Activated naive CD8-positive, alpha-beta T cell (primary cell): ENCODE results near the gene LAMA2.
"Not testable (repeated sequence)": the region's sequence is repeated elsewhere in the genome, so short reads cannot be mapped to it uniquely, and the experiment has no call there.

Experiments
- H3K27ac Mint-ChIP-seq: one replicate; pipeline ENCODE4 v1.8.0; 2021; ENCODE audit warnings: mixed read lengths
- H3K27me3 Mint-ChIP-seq: one replicate; pipeline ENCODE4 v1.8.0; 2021; ENCODE audit warnings: mixed read lengths
- H3K36me3 Mint-ChIP-seq: one replicate; pipeline ENCODE4 v1.8.0; 2021; ENCODE audit warnings: mixed read lengths
- H3K4me1 Mint-ChIP-seq: one replicate; pipeline ENCODE4 v1.8.0; 2021; ENCODE audit warnings: low read depth, mixed read lengths
- H3K4me3 Mint-ChIP-seq: one replicate; pipeline ENCODE4 v1.8.0; 2021; ENCODE audit warnings: mild to moderate bottlenecking, mixed read lengths
- H3K9me3 Mint-ChIP-seq: one replicate; pipeline ENCODE4 v1.8.0; 2021; ENCODE audit warnings: low read depth, mixed read lengths

Gene LAMA2

GRCh38 chr6:129055796-129056195 is 172.9 kb downstream of the LAMA2 start:
- Mint-ChIP-seq H3K27ac (no peak overlapping the region), H3K9me3 (no peaks in the 10 kb centered on the region)

GRCh38 chr6:129059650-129060049 is 176.7 kb downstream of the LAMA2 start:
- H3K27me3 Mint-ChIP-seq: no peaks in the 10 kb centered on the region
- no peaks in the 10 kb centered on the region for H3K9me3 Mint-ChIP-seq
- no peaks in the 10 kb centered on the region for H3K36me3 Mint-ChIP-seq
- no peak overlapping the region for H3K27ac Mint-ChIP-seq
- H3K4me1 Mint-ChIP-seq: no peaks in the 10 kb centered on the region
- no peak overlapping the region for H3K4me3 Mint-ChIP-seq

More at GRCh38 chr6:129055796-129056195, 172.9 kb downstream of the LAMA2 start:
- H3K27me3 Mint-ChIP-seq: peaks cover 4% of the 10 kb centered on the region
- no peaks in the 10 kb centered on the region for H3K36me3 Mint-ChIP-seq
- H3K4me1 Mint-ChIP-seq: no peaks in the 10 kb centered on the region
- H3K4me3 Mint-ChIP-seq: no peak overlapping the region

- peaks cover 3% of the 10 kb centered on the region for H3K27me3 Mint-ChIP-seq
- no peaks in the 10 kb centered on the region for H3K9me3 Mint-ChIP-seq
- no peak overlapping the region for H3K4me3 Mint-ChIP-seq
- no peaks in the 10 kb centered on the region for H3K4me1 Mint-ChIP-seq
- no peak overlapping the region for H3K27ac Mint-ChIP-seq
- H3K36me3 Mint-ChIP-seq: no peaks in the 10 kb centered on the region
Measured at GRCh38 chr6:129069006-129069405, 186.1 kb downstream of the LAMA2 start.

DNA sequence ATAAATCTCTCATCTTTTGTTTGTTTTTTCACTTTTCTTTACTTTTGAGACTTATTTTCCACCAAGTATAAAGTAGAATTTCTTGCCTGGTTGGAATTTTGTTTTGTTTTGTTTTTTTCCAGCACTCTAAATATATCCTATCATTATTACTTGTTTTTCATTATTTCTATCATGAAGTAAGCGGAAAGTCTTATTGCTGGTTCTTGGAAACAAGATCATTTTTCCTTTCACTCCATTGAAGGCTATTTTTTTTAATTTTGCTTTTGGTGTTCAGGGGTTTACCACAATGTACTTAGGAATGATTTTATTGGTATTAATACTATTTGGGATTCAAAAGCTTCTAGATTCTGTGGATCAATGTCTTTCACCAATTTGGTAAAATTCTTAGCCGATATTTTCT is 190.1 kb downstream of the LAMA2 start:
- Mint-ChIP-seq H3K4me3 (no peak overlapping the region), H3K9me3 (no peaks in the 10 kb centered on the region), H3K36me3 (no peaks in the 10 kb centered on the region), H3K27me3 (peaks cover 6% of the 10 kb centered on the region), H3K4me1 (no peaks in the 10 kb centered on the region), H3K27ac (no peak overlapping the region)

- H3K4me3 Mint-ChIP-seq: no peak overlapping the region
- no peaks in the 10 kb centered on the region for H3K9me3 Mint-ChIP-seq
- H3K4me1 Mint-ChIP-seq: no peaks in the 10 kb centered on the region
- H3K27me3 Mint-ChIP-seq: peaks cover 9% of the 10 kb centered on the region
- no peaks in the 10 kb centered on the region for H3K36me3 Mint-ChIP-seq
- no peak overlapping the region for H3K27ac Mint-ChIP-seq
Measured at GRCh38 chr6:129073691-129074395, 190.9 kb downstream of the LAMA2 start.

DNA sequence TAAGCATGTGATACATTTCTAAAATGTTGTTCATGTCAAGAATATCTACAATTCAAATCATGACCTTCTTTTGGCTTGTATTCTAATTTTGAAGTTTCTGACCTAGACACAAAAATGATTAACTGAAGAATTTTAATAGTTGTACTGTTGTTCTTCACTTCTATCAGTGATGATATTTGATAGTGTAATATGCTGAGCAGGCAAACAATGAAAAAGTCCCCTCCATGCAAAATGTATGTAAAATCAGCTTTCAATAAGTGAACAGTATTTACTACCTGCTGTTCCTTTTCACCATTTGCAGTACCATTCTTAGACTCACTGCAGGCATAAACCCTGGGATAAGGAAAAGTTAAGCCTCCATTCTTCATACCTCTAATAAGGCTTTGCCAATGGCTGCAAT is 201.5 kb downstream of the LAMA2 start:
- H3K4me3 Mint-ChIP-seq: no peak overlapping the region
- no peak overlapping the region for H3K27ac Mint-ChIP-seq
- H3K36me3 Mint-ChIP-seq: no peaks in the 10 kb centered on the region
- H3K27me3 Mint-ChIP-seq: peaks cover 1% of the 10 kb centered on the region
- no peaks in the 10 kb centered on the region for H3K9me3 Mint-ChIP-seq
- H3K4me1 Mint-ChIP-seq: no peaks in the 10 kb centered on the region

- not testable (repeated sequence) for H3K9me3 Mint-ChIP-seq, H3K4me3 Mint-ChIP-seq, H3K4me1 Mint-ChIP-seq
Measured at GRCh38 chr6:129088481-129088880, 205.5 kb downstream of the LAMA2 start.

DNA sequence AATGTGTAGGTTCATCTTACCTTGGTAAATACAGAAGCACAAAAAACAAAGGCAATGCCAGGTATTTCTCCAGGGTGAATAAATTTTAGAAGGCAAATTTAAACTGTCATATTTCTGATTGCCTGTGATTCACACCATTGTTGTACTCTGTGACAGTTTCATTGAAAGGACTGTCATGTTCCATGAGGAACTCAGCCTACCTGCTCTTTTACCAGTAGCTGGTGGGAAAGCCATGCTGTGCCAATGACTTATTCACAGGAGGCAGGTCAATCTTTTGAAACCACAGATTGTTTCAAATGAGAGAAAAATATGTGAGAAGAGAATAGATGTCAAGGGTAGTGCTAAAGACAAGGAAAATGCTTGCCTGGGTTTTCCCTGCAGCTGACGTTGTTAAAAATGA is 206.4 kb downstream of the LAMA2 start:
- Mint-ChIP-seq H3K4me1 (no peaks in the 10 kb centered on the region), H3K36me3 (no peaks in the 10 kb centered on the region)

More at GRCh38 chr6:129088481-129088880, 205.5 kb downstream of the LAMA2 start:
- not testable (repeated sequence) for H3K27ac Mint-ChIP-seq, H3K36me3 Mint-ChIP-seq, H3K27me3 Mint-ChIP-seq

DNA sequence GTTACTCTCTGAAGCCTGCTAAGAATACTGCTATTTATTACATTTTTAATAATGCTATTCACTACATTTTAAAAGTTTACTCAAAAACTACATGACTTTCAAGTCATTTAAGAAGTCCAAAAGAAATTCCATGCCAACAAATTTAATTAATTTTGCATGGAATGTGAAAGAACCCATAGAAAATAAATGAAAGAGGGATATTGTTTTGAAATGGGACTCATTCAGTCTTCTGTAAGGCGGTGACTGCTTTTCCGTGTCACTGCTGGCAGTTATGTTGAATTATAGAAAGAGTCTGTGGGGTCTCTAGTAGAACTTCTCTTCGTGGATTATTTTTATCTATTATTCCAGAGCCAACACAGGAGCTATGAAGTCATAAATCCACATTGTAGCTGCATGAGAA is 211.2 kb downstream of the LAMA2 start:
- H3K4me1 Mint-ChIP-seq: no peaks in the 10 kb centered on the region
- no peak overlapping the region for H3K27ac Mint-ChIP-seq

More for the DNA sequence above, 206.4 kb downstream of the LAMA2 start:
- Mint-ChIP-seq H3K4me3 (no peak overlapping the region), H3K27me3 (no peaks in the 10 kb centered on the region), H3K9me3 (no peaks in the 10 kb centered on the region), H3K27ac (no peak overlapping the region)

GRCh38 chr6:129096651-129097290 is 213.8 kb downstream of the LAMA2 start:
- Mint-ChIP-seq H3K4me3 (no peak overlapping the region), H3K4me1 (no peaks in the 10 kb centered on the region), H3K27me3 (no peaks in the 10 kb centered on the region), H3K27ac (no peak overlapping the region), H3K9me3 (no peaks in the 10 kb centered on the region), H3K36me3 (no peaks in the 10 kb centered on the region)

More for the DNA sequence above, 211.2 kb downstream of the LAMA2 start:
- Mint-ChIP-seq H3K36me3 (no peaks in the 10 kb centered on the region), H3K4me3 (no peak overlapping the region), H3K27me3 (no peaks in the 10 kb centered on the region), H3K9me3 (no peaks in the 10 kb centered on the region)

DNA sequence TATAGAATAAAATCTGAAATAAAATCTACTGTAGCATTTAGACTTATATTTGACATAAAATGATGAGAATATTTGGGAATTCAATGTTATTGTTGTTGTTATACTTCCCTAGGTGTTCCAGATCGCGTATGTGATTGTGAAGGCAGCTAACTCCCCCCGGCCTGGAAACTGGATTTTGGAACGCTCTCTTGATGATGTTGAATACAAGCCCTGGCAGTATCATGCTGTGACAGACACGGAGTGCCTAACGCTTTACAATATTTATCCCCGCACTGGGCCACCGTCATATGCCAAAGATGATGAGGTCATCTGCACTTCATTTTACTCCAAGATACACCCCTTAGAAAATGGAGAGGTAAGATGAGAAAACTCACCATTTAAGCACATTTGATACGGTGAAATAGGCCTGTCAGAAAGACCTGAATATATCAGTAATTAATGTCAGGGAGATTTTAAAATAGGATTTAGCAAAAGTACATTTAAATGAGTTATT is 215.2 kb downstream of the LAMA2 start:
- Mint-ChIP-seq H3K9me3 (no peaks in the 10 kb centered on the region), H3K36me3 (no peaks in the 10 kb centered on the region), H3K27me3 (no peaks in the 10 kb centered on the region), H3K27ac (no peak overlapping the region), H3K4me3 (no peak overlapping the region), H3K4me1 (no peaks in the 10 kb centered on the region)

- H3K4me3 Mint-ChIP-seq: no peak overlapping the region
- H3K9me3 Mint-ChIP-seq: no peaks in the 10 kb centered on the region
- no peaks in the 10 kb centered on the region for H3K27me3 Mint-ChIP-seq
- no peaks in the 10 kb centered on the region for H3K4me1 Mint-ChIP-seq
- H3K27ac Mint-ChIP-seq: no peak overlapping the region
- H3K36me3 Mint-ChIP-seq: no peaks in the 10 kb centered on the region
Measured at GRCh38 chr6:129099696-129100095, 216.8 kb downstream of the LAMA2 start.

GRCh38 chr6:129100164-129100563 is 217.2 kb downstream of the LAMA2 start:
- H3K27me3 Mint-ChIP-seq: no peaks in the 10 kb centered on the region
- H3K4me1 Mint-ChIP-seq: no peaks in the 10 kb centered on the region
- H3K27ac Mint-ChIP-seq: no peak overlapping the region
- no peaks in the 10 kb centered on the region for H3K36me3 Mint-ChIP-seq
- H3K4me3 Mint-ChIP-seq: no peak overlapping the region
- H3K9me3 Mint-ChIP-seq: no peaks in the 10 kb centered on the region

- no peak overlapping the region for H3K27ac Mint-ChIP-seq
- H3K36me3 Mint-ChIP-seq: no peaks in the 10 kb centered on the region
- H3K27me3 Mint-ChIP-seq: peaks cover 5% of the 10 kb centered on the region
- no peaks in the 10 kb centered on the region for H3K9me3 Mint-ChIP-seq
- H3K4me3 Mint-ChIP-seq: no peak overlapping the region
- no peaks in the 10 kb centered on the region for H3K4me1 Mint-ChIP-seq
Measured at GRCh38 chr6:129102741-129103140, 219.8 kb downstream of the LAMA2 start.

- no peak overlapping the region for H3K4me3 Mint-ChIP-seq
- H3K9me3 Mint-ChIP-seq: no peaks in the 10 kb centered on the region
- no peaks in the 10 kb centered on the region for H3K4me1 Mint-ChIP-seq
- peaks cover 5% of the 10 kb centered on the region for H3K27me3 Mint-ChIP-seq
- no peak overlapping the region for H3K27ac Mint-ChIP-seq
- H3K36me3 Mint-ChIP-seq: no peaks in the 10 kb centered on the region
Measured at GRCh38 chr6:129104131-129104530, 221.2 kb downstream of the LAMA2 start.

GRCh38 chr6:129104560-129104959 is 221.6 kb downstream of the LAMA2 start:
- Mint-ChIP-seq H3K4me1 (no peaks in the 10 kb centered on the region), H3K9me3 (no peaks in the 10 kb centered on the region), H3K27ac (no peak overlapping the region), H3K27me3 (peaks cover 5% of the 10 kb centered on the region), H3K36me3 (no peaks in the 10 kb centered on the region), H3K4me3 (no peak overlapping the region)
